Natural killer cell (primary cell): ENCODE results near the gene OLA1. TPM values are rescaled to one million over a fixed set of nuclear protein-coding genes. Genes with fewer than 3 reads are reported as not detected.

Experiments used
- ATAC-seq, 3 donors: fragments of 150-1000 bp in 2 of 3; fragments of 200-7000 bp in 1 of 3; cut with Tn5 transposase; 1 replicate in 1 of 3; 2 replicates in 2 of 3; pipeline ENCODE4 v1.10.0; 2021; ENCODE audit warnings: mild to moderate bottlenecking in 2 of 3, moderate library complexity in 2 of 3
- DNase-seq, 2 donors: peaks; one replicate each; pipeline versions ENCODE4 v3.0.0 to v3.0.0-alpha.2; 2013 to 2021; ENCODE audit warnings: mixed read lengths in 1 of 2
- H3K27ac ChIP-seq: one replicate; pipeline ENCODE4 v1.5.1; 2013; ENCODE audit warnings: mild to moderate bottlenecking, low read length
- H3K27me3 ChIP-seq: one replicate; pipeline ENCODE4 v1.6.1; 2013; ENCODE audit warnings: low read length; ENCODE audit not compliant: control insufficient read depth, insufficient read depth
- H3K36me3 ChIP-seq: one replicate; pipeline ENCODE4 v1.6.1; 2013; ENCODE audit warnings: low read length; ENCODE audit not compliant: control insufficient read depth, insufficient read depth
- H3K4me1 ChIP-seq: one replicate; pipeline ENCODE4 v1.6.1; 2013; ENCODE audit warnings: low read length; ENCODE audit not compliant: control insufficient read depth, insufficient read depth
- H3K4me3 ChIP-seq: one replicate; pipeline ENCODE4 v1.5.1; 2013; ENCODE audit warnings: low read length
- H3K9me3 ChIP-seq: one replicate; pipeline ENCODE4 v1.6.1; 2013; ENCODE audit warnings: low read length; ENCODE audit not compliant: control insufficient read depth, insufficient read depth
- H3K27ac Mint-ChIP-seq, 2 donors: one replicate each; pipeline ENCODE4 v1.8.0; 2022; ENCODE audit warnings: mild to moderate bottlenecking in 2 of 2, mixed read lengths in 2 of 2, moderate library complexity in 1 of 2
- H3K27me3 Mint-ChIP-seq, 2 donors: one replicate each; pipeline ENCODE4 v1.8.0; 2022; ENCODE audit warnings: low read depth in 2 of 2, mixed read lengths in 2 of 2
- H3K36me3 Mint-ChIP-seq: one replicate; pipeline ENCODE4 v1.8.0; 2022; ENCODE audit warnings: mixed read lengths
- H3K4me1 Mint-ChIP-seq, 2 donors: one replicate each; pipeline ENCODE4 v1.8.0; 2022; ENCODE audit warnings: mixed read lengths in 2 of 2
- H3K4me3 Mint-ChIP-seq: one replicate; pipeline ENCODE4 v1.8.0; 2022; ENCODE audit warnings: mild to moderate bottlenecking, moderate library complexity, mixed read lengths
- H3K9me3 Mint-ChIP-seq, 2 donors: one replicate each; pipeline ENCODE4 v1.8.0; 2022; ENCODE audit warnings: mixed read lengths in 2 of 2
- CTCF ChIP-seq: fragments of 200-600 bp; IDR thresholded peaks from one replicate; pipeline ENCODE4 v1.8.0; 2022; ENCODE audit warnings: antibody characterized with exemption
- WGBS: methylation state at CpG from one replicate; pipeline ENCODE4 v1.1.7; 2013; ENCODE audit warnings: missing lambda C conversion rate; ENCODE audit not compliant: insufficient coverage; 5-methylcytosine and 5-hydroxymethylcytosine counted together
- intact Hi-C: fragments of 100-400 bp; cut with micrococcal nuclease; formaldehyde crosslinking; loops from one replicate; pipeline ENCODE4 v1.14.2; 2022
- total RNA-seq, 4 donors: library from RNA; stranded (reverse); fragments of 120-200 nt in 1 of 4; gene quantifications; one replicate each; pipeline versions ENCODE4 v1.2.3 to v1.2.4, GENCODE V29; 2013 to 2022

The OLA1 gene
- total RNA-seq, 3 donors from 2014 or later (not counting 1 experiment from before 2014, with no cell fraction given) = 42.3 to 45.9 (median 43.9) TPM

DNA sequence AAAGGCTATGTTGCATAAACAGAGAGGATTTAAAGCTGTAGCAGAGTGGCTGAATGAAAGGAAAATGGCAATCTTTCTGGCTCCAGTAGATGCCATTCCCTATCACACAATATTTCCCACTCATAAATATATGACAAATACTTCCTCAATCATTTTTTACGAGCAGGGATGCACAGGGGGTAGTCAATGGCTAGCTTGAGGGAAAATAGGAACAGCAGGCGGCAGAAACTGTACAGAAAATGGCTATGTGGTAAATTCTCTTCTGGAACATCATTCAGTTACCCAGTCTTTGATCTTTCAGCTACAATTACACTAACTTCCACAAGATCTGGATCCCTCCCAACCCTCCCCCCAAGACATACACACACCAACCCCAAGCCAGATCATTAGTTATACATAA, 127.2 kb downstream of the OLA1 start:
- Histone ChIP-seq H3K27me3 (no peaks in the 10 kb centered on the region), H3K36me3 (peaks cover 3% of the 10 kb centered on the region), H3K4me1 (no peaks in the 10 kb centered on the region), H3K4me3 (no peak overlapping the region), H3K27ac (no peak overlapping the region), H3K9me3 (no peaks in the 10 kb centered on the region)
- H3K36me3 Mint-ChIP-seq = no peaks in the 10 kb centered on the region
- no peak for TF ChIP-seq CTCF
- no peaks in the 10 kb centered on the region for H3K9me3 Mint-ChIP-seq
- no peak for DNase-seq
- no peak for ATAC-seq
- H3K27ac Mint-ChIP-seq = no peak overlapping the region
- 100% methylated on average over 1 of the region's 2 CpGs for WGBS
- no peaks in the 10 kb centered on the region for H3K4me1 Mint-ChIP-seq
- H3K4me3 Mint-ChIP-seq = no peak overlapping the region
- no peaks in the 10 kb centered on the region for H3K27me3 Mint-ChIP-seq
- intact Hi-C loops = no loop called here

DNA sequence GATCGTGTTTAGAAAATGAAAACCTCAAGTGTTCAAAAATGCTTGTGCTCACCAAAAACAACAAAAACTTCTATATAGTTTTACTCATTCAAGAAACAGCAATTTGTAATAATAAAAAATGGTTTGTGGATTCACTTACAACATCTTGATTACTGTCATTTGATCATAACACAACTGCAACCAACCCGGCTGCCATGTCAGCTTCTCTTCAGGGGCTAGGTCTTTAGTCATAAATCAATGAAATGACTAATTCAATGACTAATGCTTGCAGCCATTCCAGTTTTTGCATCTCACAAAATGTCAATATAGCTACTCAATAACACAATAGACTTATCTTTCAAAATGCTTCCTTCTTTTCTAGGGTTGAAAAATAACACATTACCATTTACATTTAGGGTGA, 128.0 kb downstream of the OLA1 start:
- Mint-ChIP-seq H3K27me3 (no peaks in the 10 kb centered on the region), H3K4me3 (no peak overlapping the region), H3K36me3 (no peaks in the 10 kb centered on the region), H3K27ac (no peak overlapping the region), H3K9me3 (no peaks in the 10 kb centered on the region), H3K4me1 (no peaks in the 10 kb centered on the region)
- Histone ChIP-seq H3K9me3 (no peaks in the 10 kb centered on the region), H3K27ac (no peak overlapping the region), H3K27me3 (no peaks in the 10 kb centered on the region), H3K4me1 (no peaks in the 10 kb centered on the region), H3K36me3 (peaks cover 3% of the 10 kb centered on the region), H3K4me3 (no peak overlapping the region)
- WGBS = 81% methylated on average over 1 of the region's 2 CpGs
- no peak for TF ChIP-seq CTCF
- intact Hi-C loops = no loop called here
- DNase-seq = no peak
- ATAC-seq = no peak

- no peaks in the 10 kb centered on the region for H3K36me3 Mint-ChIP-seq
- no peak overlapping the region for H3K27ac Mint-ChIP-seq
- H3K9me3 Mint-ChIP-seq = no peaks in the 10 kb centered on the region
- H3K4me3 Mint-ChIP-seq = no peak overlapping the region
- WGBS = 89% methylated on average over 7 of the region's 9 CpGs
- no peak for TF ChIP-seq CTCF
- H3K27me3 Mint-ChIP-seq = no peaks in the 10 kb centered on the region
- no peaks in the 10 kb centered on the region for H3K4me1 ChIP-seq
- ATAC-seq (no peak), DNase-seq (no peak)
- H3K4me3 ChIP-seq = no peak overlapping the region
- no peak overlapping the region for H3K27ac ChIP-seq
- H3K4me1 Mint-ChIP-seq = no peaks in the 10 kb centered on the region
- peaks cover 3% of the 10 kb centered on the region for H3K36me3 ChIP-seq
- H3K27me3 ChIP-seq = no peaks in the 10 kb centered on the region
- no peaks in the 10 kb centered on the region for H3K9me3 ChIP-seq
- intact Hi-C loops = no loop called here
Observed at GRCh38 chr2:174117951-174118930, 130.1 kb downstream of the OLA1 start.
